HepG2 (cell line): ENCODE measurements around the gene SNX15. TPM values are rescaled to one million over a fixed set of nuclear protein-coding genes. Genes with fewer than 3 reads are reported as not detected.
A peak's percentile ranks its signal among the peaks of the same experiment; 100 is the strongest.

Experiments used
- BRF2 ChIP-seq: sonication (generic); formaldehyde crosslinking; IDR thresholded peaks from 2 replicates; pipeline ENCODE4 v1.8.1; 2022; ENCODE audit warnings: mild to moderate bottlenecking, missing genetic modification reagents
- DZIP1 ChIP-seq: sonication (generic); formaldehyde crosslinking; IDR thresholded peaks from 2 replicates; pipeline ENCODE4 v1.5.0; 2020; ENCODE audit warnings: mild to moderate bottlenecking, missing genetic modification reagents
- FOXJ3 ChIP-seq: sonication (generic); formaldehyde crosslinking; IDR thresholded peaks from 2 replicates; pipeline ENCODE4 v1.4.0; 2020; ENCODE audit warnings: missing genetic modification reagents, mild to moderate bottlenecking, borderline replicate concordance
- HNRNPLL ChIP-seq: fragments of 200-400 bp; formaldehyde crosslinking; IDR thresholded peaks from 2 replicates; pipeline ENCODE4 v1.6.1; 2017; ENCODE audit warnings: mild to moderate bottlenecking, low read depth, low read length; ENCODE audit not compliant: poor library complexity, severe bottlenecking
- PCBP2 ChIP-seq: fragments of 200-400 bp; formaldehyde crosslinking; optimal IDR thresholded peaks from 2 replicates; pipeline ENCODE3; 2018; ENCODE audit warnings: low read length, low read depth; ENCODE audit not compliant: poor library complexity, severe bottlenecking
- REL ChIP-seq: sonication (generic); formaldehyde crosslinking; conservative IDR thresholded peaks from 2 replicates; pipeline ENCODE4 v1.8.0; 2022; ENCODE audit warnings: mild to moderate bottlenecking, missing genetic modification reagents, moderate library complexity
- RFX1 ChIP-seq: fragments of 450-650 bp; IDR thresholded peaks from 2 replicates; pipeline ENCODE4 v1.6.1; 2017
- SYNCRIP ChIP-seq: fragments of 200-400 bp; formaldehyde crosslinking; IDR thresholded peaks from 2 replicates; pipeline ENCODE4 v1.6.1; 2018; ENCODE audit warnings: mild to moderate bottlenecking, low read depth, low read length; ENCODE audit not compliant: insufficient read depth
- ZBTB2 ChIP-seq: sonication (generic); formaldehyde crosslinking; IDR thresholded peaks from 2 replicates; pipeline ENCODE4 v1.8.0; 2022; ENCODE audit warnings: low read depth, missing genetic modification reagents
- ZNF18 ChIP-seq: sonication (generic); formaldehyde crosslinking; IDR thresholded peaks from 2 replicates; pipeline ENCODE4 v1.8.0; 2022; ENCODE audit warnings: mild to moderate bottlenecking, missing genetic modification reagents; ENCODE audit not compliant: insufficient replicate concordance
- ZNF232 ChIP-seq: sonication (generic); formaldehyde crosslinking; IDR thresholded peaks from 2 replicates; pipeline ENCODE4 v1.4.0; 2020; ENCODE audit warnings: missing genetic modification reagents, borderline replicate concordance
- ZNF543 ChIP-seq: sonication (generic); formaldehyde crosslinking; IDR thresholded peaks from 2 replicates; pipeline ENCODE4 v1.4.0; 2020; ENCODE audit warnings: mild to moderate bottlenecking, missing genetic modification reagents
- ZNF547 ChIP-seq: sonication (generic); formaldehyde crosslinking; IDR thresholded peaks from 2 replicates; pipeline ENCODE4 v1.5.1; 2020; ENCODE audit warnings: mild to moderate bottlenecking, missing genetic modification reagents
- ZUFSP ChIP-seq: sonication (generic); formaldehyde crosslinking; IDR thresholded peaks from 2 replicates; pipeline ENCODE4 v1.9.0; 2021; ENCODE audit warnings: missing genetic modification reagents, mild to moderate bottlenecking, borderline replicate concordance
- ZXDC ChIP-seq: sonication (generic); formaldehyde crosslinking; IDR thresholded peaks from 2 replicates; pipeline ENCODE4 v1.5.0; 2020; ENCODE audit warnings: mild to moderate bottlenecking, missing genetic modification reagents
- polyA plus RNA-seq, 8 experiments: library from polyadenylated mRNA; depleted of rRNA in 3 of 8; stranded (reverse) in 7 of 8; unstranded in 1 of 8; fragments of >200 nt; fragmentation: Illumina TruSeq in 4 of 8; extraction: Trizol in 4 of 8; gene quantifications; 2 replicates each; pipeline versions ENCODE4 v1.2.1 to v1.2.3, GENCODE V29; 2011 to 2016; ENCODE audit warnings: low read depth in 4 of 8, missing spikeins in 1 of 8, mixed read lengths in 1 of 8; ENCODE audit not compliant: insufficient read depth in 1 of 8
- total RNA-seq, 5 experiments: library from RNA; depleted of rRNA; stranded (reverse); fragments of >200 nt; fragmentation: Illumina TruSeq; extraction: Trizol; gene quantifications; 2 replicates each; pipeline ENCODE4 v1.2.3, GENCODE V29; 2016; ENCODE audit warnings: low read depth in 1 of 5

SNX15 gene
- total and polyA plus RNA-seq, 2 of the 13 experiments (the other 11 are each of a cell fraction or from before 2014, with no cell fraction given) = 19.1 to 22.6 TPM

GRCh38 chr11:65040847-65041622 is 13.8 kb downstream of the SNX15 start, which contains the start of gene SAC3D1 (continued):
- TF ChIP-seq ZUFSP (CRISPR knock-in tag) (no peak), RFX1 (no peak), PCBP2 (no peak), ZNF18 (CRISPR knock-in tag) (peak; percentile 69), HNRNPLL (peak; percentile 83), FOXJ3 (CRISPR knock-in tag) (peak; percentile 36; the same call in 1 of the 2 replicates), ZNF232 (CRISPR knock-in tag) (0 out of 2 replicates have a peak, but pooled peaks have one; percentile 24), DZIP1 (CRISPR knock-in tag) (peak; percentile 74; the same call in 1 of the 2 replicates), REL (0 out of 2 replicates have a peak, but pooled peaks have one; percentile 43), ZNF547 (CRISPR knock-in tag) (peak; percentile 88), ZXDC (CRISPR knock-in tag) (peak; percentile 75; the same call in 1 of the 2 replicates), BRF2 (peak; percentile 45; the same call in 1 of the 2 replicates), ZBTB2 (0 out of 2 replicates have a peak, but pooled peaks have one; percentile 43), ZNF543 (CRISPR knock-in tag) (peak; percentile 55; the same call in 1 of the 2 replicates), SYNCRIP (no peak)
